Osteoblast (primary cell): ENCODE data around the gene YEATS2. TPM values are rescaled to one million over a fixed set of nuclear protein-coding genes. Genes with fewer than 3 reads are reported as not detected.

Experiments
- DNase-seq: peaks from one replicate; pipeline ENCODE4 v3.0.0; 2011; ENCODE audit warnings: low spot score, mixed read lengths; ENCODE audit not compliant: insufficient read length; ENCODE audit errors: missing footprints
- H2AFZ ChIP-seq: 2 replicates; pipeline ENCODE4 v1.6.0; 2011; ENCODE audit warnings: mild to moderate bottlenecking, low read length
- H3K27ac ChIP-seq: 2 replicates; pipeline ENCODE4 v1.5.1; 2011; ENCODE audit warnings: mild to moderate bottlenecking, low read depth, low read length, moderate library complexity
- H3K27me3 ChIP-seq: 2 replicates; pipeline ENCODE4 v1.6.0; 2012; ENCODE audit warnings: mild to moderate bottlenecking, control low read depth, inconsistent platforms, low read length, moderate library complexity; ENCODE audit not compliant: insufficient read depth
- H3K36me3 ChIP-seq: 2 replicates; pipeline ENCODE4 v1.5.1; 2011; ENCODE audit warnings: mild to moderate bottlenecking, low read length, control low read depth, moderate library complexity; ENCODE audit not compliant: insufficient read depth
- H3K4me1 ChIP-seq: 2 replicates; pipeline ENCODE4 v1.5.1; 2011; ENCODE audit warnings: mild to moderate bottlenecking, low read length, control low read depth, moderate library complexity; ENCODE audit not compliant: insufficient read depth
- H3K4me2 ChIP-seq: 2 replicates; pipeline ENCODE4 v1.6.0; 2011; ENCODE audit warnings: mild to moderate bottlenecking, low read length; ENCODE audit not compliant: insufficient read depth
- H3K4me3 ChIP-seq: fragments of 200-600 bp; sonication (generic); 3 replicates; pipeline ENCODE4 v1.5.1; 2012; ENCODE audit warnings: mild to moderate bottlenecking, low read length, inconsistent platforms; ENCODE audit not compliant: insufficient read depth
- H3K79me2 ChIP-seq: 2 replicates; pipeline ENCODE4 v1.6.0; 2012; ENCODE audit warnings: mild to moderate bottlenecking, low read length, control low read depth, inconsistent platforms; ENCODE audit not compliant: insufficient read depth
- H3K9me3 ChIP-seq: 2 replicates; pipeline ENCODE4 v1.5.1; 2011; ENCODE audit warnings: low read depth, low read length, control low read depth
- H4K20me1 ChIP-seq: 2 replicates; pipeline ENCODE4 v1.6.0; 2012; ENCODE audit warnings: mild to moderate bottlenecking, low read length, control low read depth; ENCODE audit not compliant: insufficient read depth
- total RNA-seq: library from RNA; depleted of rRNA; stranded (reverse); fragments of >200 nt; gene quantifications from 2 replicates; pipeline ENCODE4 v1.2.3, GENCODE V29; 2012
- TF ChIP-seq, protein P1 (sequence below): IDR thresholded peaks from 2 replicates; pipeline ENCODE4 v1.5.1; 2011; ENCODE audit warnings: mild to moderate bottlenecking, low read depth, low read length, moderate library complexity; ENCODE audit errors: extremely low read depth

YEATS2 gene
- total RNA-seq, 1 donor, result 32.2 TPM

DNA sequence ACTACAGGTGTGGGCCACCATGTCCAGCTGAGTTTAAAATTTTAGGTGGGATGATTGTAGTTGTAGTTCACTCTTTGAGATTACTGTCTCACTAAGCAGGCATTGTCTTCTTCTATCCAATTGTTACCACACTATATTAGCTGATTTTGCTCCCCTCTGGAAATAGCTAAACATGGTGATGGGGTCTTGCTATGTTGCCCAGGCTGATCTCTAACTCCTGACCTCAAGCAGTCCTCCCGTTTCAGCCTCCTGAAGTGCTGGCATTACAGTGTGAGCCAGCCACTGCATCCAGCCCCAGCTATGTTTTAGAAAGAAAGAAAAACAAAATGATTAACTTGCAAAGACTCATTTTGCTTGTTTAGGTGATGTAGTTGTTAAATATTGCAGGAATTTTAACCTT, 30.6 kb downstream of the YEATS2 start:
- TF ChIP-seq, protein P1, sequence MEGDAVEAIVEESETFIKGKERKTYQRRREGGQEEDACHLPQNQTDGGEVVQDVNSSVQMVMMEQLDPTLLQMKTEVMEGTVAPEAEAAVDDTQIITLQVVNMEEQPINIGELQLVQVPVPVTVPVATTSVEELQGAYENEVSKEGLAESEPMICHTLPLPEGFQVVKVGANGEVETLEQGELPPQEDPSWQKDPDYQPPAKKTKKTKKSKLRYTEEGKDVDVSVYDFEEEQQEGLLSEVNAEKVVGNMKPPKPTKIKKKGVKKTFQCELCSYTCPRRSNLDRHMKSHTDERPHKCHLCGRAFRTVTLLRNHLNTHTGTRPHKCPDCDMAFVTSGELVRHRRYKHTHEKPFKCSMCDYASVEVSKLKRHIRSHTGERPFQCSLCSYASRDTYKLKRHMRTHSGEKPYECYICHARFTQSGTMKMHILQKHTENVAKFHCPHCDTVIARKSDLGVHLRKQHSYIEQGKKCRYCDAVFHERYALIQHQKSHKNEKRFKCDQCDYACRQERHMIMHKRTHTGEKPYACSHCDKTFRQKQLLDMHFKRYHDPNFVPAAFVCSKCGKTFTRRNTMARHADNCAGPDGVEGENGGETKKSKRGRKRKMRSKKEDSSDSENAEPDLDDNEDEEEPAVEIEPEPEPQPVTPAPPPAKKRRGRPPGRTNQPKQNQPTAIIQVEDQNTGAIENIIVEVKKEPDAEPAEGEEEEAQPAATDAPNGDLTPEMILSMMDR, result no peak
- H3K36me3 ChIP-seq, result peaks cover 68% of the 10 kb centered on the region
- no peak overlapping the region for H3K4me2 ChIP-seq
- DNase-seq, result no peak
- H3K9me3 ChIP-seq, result no peaks in the 10 kb centered on the region
- no peak overlapping the region for H2AFZ ChIP-seq
- no peak overlapping the region for H3K27ac ChIP-seq
- no peaks in the 10 kb centered on the region for H3K4me1 ChIP-seq
- H4K20me1 ChIP-seq, result no peaks in the 10 kb centered on the region
- no peak overlapping the region for H3K4me3 ChIP-seq
- peaks cover 8% of the 10 kb centered on the region for H3K79me2 ChIP-seq
- H3K27me3 ChIP-seq, result no peaks in the 10 kb centered on the region

DNA sequence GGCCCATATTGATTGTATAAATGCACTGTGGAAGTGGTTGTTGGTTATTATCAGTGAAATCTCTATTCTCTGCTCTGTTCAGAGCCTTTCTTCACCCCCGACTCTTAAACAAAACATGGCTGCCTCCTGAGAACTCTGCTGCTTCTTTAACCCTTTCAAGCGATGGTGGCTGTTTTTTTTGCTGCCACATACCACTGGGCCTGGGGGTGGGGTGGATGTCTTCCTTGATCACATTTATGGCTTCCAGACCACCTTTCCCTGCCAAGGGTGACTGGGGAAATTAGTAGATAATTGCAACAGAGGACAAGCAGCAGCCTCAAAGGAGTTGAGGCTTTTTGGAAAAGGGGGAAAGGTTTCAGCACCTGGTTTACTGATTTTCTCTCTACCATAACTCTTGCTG, 32.8 kb downstream of the YEATS2 start:
- Histone ChIP-seq H3K4me1 (peaks cover 6% of the 10 kb centered on the region), H3K4me2 (no peak overlapping the region), H3K27ac (no peak overlapping the region), H3K9me3 (no peaks in the 10 kb centered on the region), H3K27me3 (no peaks in the 10 kb centered on the region), H4K20me1 (no peaks in the 10 kb centered on the region), H3K36me3 (peaks cover 66% of the 10 kb centered on the region), H2AFZ (no peak overlapping the region), H3K4me3 (no peak overlapping the region), H3K79me2 (peaks cover 17% of the 10 kb centered on the region)
- TF ChIP-seq, protein P1, result no peak
- DNase-seq, result no peak

- Histone ChIP-seq H3K4me1 (peaks cover 12% of the 10 kb centered on the region), H3K79me2 (peaks cover 15% of the 10 kb centered on the region), H3K36me3 (peaks cover 57% of the 10 kb centered on the region), H3K4me3 (no peak overlapping the region), H3K4me2 (no peak overlapping the region), H3K9me3 (no peaks in the 10 kb centered on the region), H2AFZ (no peak overlapping the region), H3K27ac (no peak overlapping the region), H4K20me1 (no peaks in the 10 kb centered on the region), H3K27me3 (no peaks in the 10 kb centered on the region)
- TF ChIP-seq, protein P1, result no peak
- DNase-seq, result no peak
Observed at GRCh38 chr3:183731611-183732010, 34.0 kb downstream of the YEATS2 start.

GRCh38 chr3:183733553-183733952, 36.0 kb downstream of the YEATS2 start:
- Histone ChIP-seq H3K27ac (no peak overlapping the region), H3K4me2 (no peak overlapping the region), H4K20me1 (no peaks in the 10 kb centered on the region), H3K4me3 (no peak overlapping the region), H3K27me3 (no peaks in the 10 kb centered on the region), H3K4me1 (peaks cover 12% of the 10 kb centered on the region), H3K9me3 (no peaks in the 10 kb centered on the region), H3K36me3 (peaks cover 51% of the 10 kb centered on the region), H2AFZ (no peak overlapping the region), H3K79me2 (peaks cover 15% of the 10 kb centered on the region)
- TF ChIP-seq, protein P1, result no peak
- no peak for DNase-seq
